Peyer's patch (tissue), 4 donors: ENCODE results near the gene NUP98.
"Not testable (repeated sequence)": the region's sequence is repeated elsewhere in the genome, so short reads cannot be mapped to it uniquely, and the experiment has no call there.

ENCODE experiments used
- CTCF ChIP-seq, 6 experiments: fragments of 450-650 bp in 4 of 6; fragments of 200-600 bp in 2 of 6; sonication (generic) in 1 of 6; IDR thresholded peaks; one replicate each; pipeline ENCODE4 v1.5.1; 2017 to 2019; ENCODE audit warnings: antibody characterized with exemption in 6 of 6, mild to moderate bottlenecking in 3 of 6, moderate library complexity in 1 of 6
- POLR2A ChIP-seq, 2 donors: fragments of 450-650 bp; IDR thresholded peaks; one replicate each; pipeline ENCODE4 v1.5.1; 2017; ENCODE audit warnings: antibody characterized with exemption in 2 of 2, mild to moderate bottlenecking in 2 of 2, moderate library complexity in 2 of 2

- TF ChIP-seq POLR2A, CTCF (IDR thresholded peaks at IDR 0.05): not testable (repeated sequence)
Measured at GRCh38 chr11:3652514-3652913, 144.8 kb downstream of the NUP98 start.
